GM19193 (cell line): Measurements from ENCODE around the gene PPP2R5B.

Experiments used
- POLR2A ChIP-seq: IDR thresholded peaks from 4 replicates; pipeline ENCODE4 v1.6.1; 2011; ENCODE audit not compliant: insufficient read depth, insufficient read length; ENCODE audit errors: extremely low read depth

The PPP2R5B gene

DNA sequence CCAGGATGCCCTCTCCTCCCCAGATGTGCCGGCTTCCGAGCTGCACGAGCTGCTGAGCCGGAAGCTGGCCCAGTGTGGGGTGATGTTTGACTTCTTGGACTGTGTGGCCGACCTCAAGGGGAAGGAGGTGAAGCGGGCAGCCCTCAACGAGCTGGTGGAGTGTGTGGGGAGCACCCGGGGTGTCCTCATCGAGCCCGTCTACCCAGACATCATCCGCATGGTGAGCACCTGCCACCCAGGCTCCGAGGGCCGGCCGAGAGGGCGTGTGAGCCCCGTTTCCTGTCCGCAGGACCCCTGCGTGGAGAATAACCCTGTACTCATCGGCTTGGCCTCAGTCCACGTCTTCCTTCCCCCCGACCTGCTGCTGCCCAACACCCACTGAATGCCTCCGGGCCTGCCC lies 2.2 kb downstream of the PPP2R5B start:
- TF ChIP-seq POLR2A: no peak

DNA sequence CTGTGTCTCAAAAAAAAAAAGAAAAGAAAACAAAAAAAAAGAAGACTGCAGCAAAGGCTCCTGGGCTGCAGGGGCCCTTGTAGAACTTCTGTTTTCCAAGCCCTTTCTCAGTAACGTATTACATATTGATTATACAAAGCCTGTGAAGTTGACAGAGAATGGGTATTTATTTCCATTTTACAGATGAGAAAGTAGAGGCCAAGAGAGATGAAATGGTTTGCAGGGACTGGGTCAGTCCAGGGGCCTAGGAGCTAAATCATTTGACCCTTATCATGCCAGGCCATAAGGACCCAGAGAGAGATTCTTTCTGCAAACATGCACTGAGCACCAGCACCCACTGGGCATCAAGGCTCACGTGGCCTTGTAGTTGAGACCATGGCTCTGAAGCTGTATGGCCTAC lies 4.5 kb downstream of the PPP2R5B start:
- TF ChIP-seq POLR2A: no peak

DNA sequence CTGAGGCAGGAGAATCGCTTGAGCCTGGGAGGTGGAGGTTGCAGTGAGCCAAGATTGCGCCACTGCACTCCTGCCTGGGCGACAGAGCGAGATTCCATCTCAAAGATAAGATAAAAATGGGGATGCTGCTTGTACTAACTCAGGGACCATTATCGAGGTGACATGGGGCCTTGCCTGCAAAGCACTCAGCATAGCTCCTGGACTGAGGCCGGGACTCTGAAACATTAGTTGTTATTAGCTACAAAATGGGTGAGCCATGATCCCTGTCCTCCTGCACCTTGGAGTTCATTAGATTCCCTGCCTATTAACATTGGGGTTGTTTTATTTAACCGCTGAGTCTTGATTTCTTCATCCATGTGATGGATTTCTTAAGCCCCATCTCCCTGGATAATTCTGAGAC lies 5.1 kb downstream of the PPP2R5B start:
- no peak for TF ChIP-seq POLR2A

DNA sequence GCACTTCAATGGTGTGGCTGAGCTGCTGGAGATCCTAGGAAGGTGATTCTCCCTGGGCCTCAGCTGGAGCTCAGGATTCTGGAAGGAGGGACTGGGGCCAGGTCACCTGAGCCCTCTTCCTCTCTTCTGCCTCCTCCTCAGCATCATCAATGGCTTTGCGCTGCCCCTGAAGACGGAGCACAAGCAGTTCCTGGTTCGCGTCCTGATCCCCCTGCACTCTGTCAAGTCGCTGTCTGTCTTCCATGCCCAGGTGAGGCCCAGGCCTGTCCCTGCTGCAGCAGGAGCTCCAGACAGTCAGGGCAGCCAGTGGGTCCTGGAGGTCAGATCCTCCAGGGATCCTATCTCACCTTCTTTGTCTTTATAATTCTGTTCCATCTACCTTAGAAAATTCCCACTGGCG lies 5.9 kb downstream of the PPP2R5B start:
- TF ChIP-seq POLR2A: no peak

GRCh38 chr11:64931290-64931689 lies 6.8 kb downstream of the PPP2R5B start:
- TF ChIP-seq POLR2A: no peak

- TF ChIP-seq POLR2A: no peak
These were observed 7.8 kb downstream of the PPP2R5B start for GRCh38 chr11:64932324-64932723.

GRCh38 chr11:64933213-64933934 lies 8.9 kb downstream of the PPP2R5B start:
- no peak for TF ChIP-seq POLR2A

DNA sequence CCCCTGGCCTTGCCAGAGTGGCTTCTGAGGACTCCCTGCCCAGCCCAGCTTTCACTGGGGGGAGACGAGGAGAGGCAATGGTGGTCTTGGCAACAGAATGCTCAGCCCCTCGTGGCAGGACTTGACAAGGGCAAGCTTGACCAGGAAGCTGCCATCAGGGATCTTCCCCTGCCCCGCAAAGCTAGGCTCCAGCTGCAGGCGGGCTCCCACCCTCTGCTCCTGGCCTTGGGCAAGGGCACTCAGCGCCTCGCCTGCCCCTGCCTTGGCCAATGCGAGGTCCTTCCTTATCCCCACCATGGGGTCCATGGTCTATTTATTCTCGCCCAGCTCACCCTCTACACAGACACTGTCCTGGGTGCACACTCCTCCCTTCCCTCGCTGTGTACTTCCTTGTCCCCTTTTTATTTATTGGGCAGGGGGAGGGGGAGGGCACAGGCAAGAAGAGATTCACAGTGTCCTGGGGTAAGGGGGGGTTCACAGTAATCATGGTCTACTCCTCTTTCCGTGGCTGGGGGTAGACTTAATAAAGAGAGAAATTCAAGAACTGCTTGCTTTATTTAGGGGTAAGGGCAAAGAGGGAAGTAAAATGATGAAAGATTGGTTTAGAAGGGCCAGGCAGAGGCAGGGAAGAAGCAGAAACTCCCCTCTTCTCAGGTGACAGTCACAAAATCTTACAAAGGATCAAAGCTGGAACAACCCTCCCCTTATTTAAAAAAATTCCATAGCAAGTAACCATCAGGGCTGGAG lies 9.6 kb downstream of the PPP2R5B start:
- TF ChIP-seq POLR2A: no peak

DNA sequence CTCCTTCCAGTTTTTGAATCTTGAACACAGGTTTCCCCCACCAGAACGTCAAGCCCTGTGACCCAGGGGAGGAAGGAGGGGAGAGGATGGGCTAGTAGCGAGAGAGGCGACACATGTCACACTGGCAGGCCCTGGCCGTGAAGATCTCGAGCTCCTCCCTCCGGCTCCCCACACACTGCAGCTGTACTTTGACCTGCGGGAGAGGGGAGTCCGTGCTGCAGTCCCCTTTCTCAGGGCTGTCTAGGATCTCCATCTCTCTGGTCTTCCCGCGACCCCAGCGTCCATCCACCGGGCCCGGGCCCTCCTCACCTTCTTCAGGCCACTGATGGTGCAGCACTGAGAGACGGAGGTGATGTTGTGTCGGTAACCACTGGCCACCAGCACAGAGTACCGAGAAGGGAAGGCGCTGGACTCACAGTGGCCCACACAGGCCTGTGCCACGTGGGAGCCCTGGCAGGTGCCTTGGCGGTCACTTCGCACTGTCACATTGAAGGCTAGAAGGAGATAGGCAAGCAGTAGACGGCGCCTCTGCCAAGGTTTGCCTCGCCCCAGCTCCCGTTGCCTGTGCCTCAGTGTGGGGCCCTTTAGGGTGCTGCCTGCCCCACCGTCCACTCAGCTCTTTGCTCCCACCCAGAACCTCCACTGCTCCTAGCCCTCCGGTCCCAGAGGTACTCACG lies 10.3 kb downstream of the PPP2R5B start:
- no peak for TF ChIP-seq POLR2A

DNA sequence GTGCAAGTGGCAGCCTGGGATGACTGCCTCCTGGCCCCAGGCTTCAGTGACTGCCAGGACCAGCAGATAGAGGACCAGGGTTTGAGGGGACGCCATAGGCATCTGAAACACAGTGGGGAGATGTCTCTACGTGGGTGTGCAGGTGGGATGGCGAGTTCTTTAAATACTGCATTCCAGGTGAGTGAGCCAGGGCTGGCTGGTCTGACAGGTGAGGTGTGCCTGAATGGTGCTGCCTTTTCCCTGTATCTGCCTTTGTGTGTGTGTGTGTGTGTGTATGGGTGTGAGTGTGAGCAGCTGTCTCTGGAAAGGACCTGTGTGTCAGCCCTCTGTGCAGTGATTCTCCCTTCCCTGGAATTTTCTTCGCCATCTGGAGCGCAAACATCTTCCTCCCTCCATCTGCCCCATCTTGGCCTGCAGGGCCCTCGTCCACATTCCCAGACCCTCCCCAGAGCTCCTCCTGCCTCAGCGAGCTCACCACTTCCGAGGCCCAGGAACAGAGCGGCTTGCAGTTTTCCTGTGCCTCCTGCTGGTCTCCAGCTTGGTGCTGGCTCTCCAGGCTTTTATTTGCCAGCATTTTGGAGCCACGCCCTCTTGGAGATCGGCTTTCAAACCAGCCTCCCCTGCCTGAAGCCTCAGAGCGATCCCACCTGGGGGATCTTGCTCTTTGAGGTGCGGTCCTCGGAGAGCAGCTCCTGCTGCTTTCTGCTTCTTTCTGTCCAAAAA lies 11.0 kb downstream of the PPP2R5B start, which contains the start of gene GPHA2:
Gene GPHA2, minus strand, starts transcription at position 535 of the 723 bp plus-strand sequence. Its CDS starts 433 bp downstream, at position 102.
- TF ChIP-seq POLR2A: no peak

DNA sequence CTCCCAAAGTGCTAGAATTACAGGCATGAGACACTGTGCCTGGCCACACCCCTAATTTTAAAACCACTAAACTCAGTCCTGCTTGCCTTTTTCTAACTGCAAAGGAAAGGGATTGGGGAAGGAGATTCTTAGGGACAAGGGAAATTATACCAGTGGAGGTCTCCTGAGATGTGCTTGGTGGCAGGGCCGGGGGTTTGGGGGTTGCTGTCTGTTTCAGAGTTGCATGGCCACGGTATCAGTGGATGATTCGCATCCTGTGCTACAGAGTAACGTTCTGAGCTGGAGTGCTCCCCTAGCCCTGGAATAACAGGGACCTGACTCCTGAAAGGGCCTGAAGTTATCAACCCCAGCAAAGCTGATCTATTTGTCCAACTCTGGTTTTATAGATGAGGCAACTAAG lies 12.1 kb downstream of the PPP2R5B start:
- no peak for TF ChIP-seq POLR2A

DNA sequence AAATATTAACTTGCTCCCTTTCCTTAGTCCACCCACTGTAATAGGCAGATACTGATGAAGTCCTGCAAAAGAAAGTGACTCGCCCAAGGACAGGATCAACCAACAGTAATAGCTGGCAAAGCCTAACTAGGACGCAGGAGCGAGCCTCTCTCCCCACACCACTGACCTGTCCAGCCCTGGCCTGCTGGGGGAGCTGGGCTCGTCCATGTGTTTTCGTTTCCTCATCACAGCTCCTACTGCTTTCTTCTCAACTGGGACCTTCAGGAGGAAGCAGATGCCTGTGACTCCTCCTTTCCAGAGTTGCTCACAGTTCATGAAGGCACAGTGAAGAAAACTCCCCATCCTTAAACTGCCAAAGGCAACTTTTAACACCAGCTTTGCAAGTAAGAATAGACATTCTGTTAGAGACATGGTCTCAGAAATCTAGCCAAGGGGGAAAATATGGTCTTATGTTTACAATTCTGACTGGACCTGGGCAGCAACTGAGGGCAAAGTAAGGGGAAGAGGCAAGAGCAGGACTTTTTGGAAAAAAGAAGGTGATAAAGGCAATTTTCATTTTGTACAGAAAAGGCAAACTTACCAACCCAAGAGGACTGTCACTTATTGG lies 22.8 kb downstream of the PPP2R5B start:
- TF ChIP-seq POLR2A: no peak

- no peak for TF ChIP-seq POLR2A
These were observed 27.0 kb downstream of the PPP2R5B start for GRCh38 chr11:64951529-64951928.

DNA sequence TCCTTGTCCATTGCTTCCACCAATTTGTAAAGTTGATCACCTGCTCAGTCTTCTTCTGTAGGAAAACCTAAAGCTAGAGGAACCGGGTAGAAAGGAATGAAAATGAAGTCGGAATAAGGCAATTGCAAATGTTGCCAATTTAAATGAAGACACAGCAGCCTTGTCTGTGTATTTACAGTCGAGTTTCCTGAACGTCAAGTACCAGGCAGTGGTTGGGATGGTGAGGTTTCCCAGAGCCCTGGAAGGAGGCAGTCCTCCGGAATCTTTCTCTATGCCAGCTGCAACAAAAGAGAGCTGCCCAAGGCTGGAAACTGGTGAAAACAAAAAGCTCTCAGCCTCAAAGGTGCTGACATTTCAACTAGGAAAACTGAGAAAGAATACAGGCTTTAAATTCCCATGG lies 29.7 kb downstream of the PPP2R5B start:
- no peak for TF ChIP-seq POLR2A
